Type B pancreatic cell (in vitro differentiated cells): ENCODE results near the gene ST8SIA1. TPM values are rescaled to one million over a fixed set of nuclear protein-coding genes. Genes with fewer than 3 reads are reported as not detected.

Experiments used
- DNase-seq: peaks from one replicate; pipeline ENCODE4 v3.0.0; 2021; ENCODE audit warnings: mixed read lengths; ENCODE audit not compliant: unreplicated experiment; ENCODE audit errors: extremely low spot score
- H3K27ac Mint-ChIP-seq: 2 replicates; pipeline ENCODE4 v1.8.0; 2021; ENCODE audit warnings: mild to moderate bottlenecking, mixed read lengths
- H3K27me3 Mint-ChIP-seq: 2 replicates; pipeline ENCODE4 v1.8.0; 2021; ENCODE audit warnings: mixed read lengths
- H3K36me3 Mint-ChIP-seq: 2 replicates; pipeline ENCODE4 v1.8.0; 2021; ENCODE audit warnings: mixed read lengths
- H3K4me1 Mint-ChIP-seq: one replicate; pipeline ENCODE4 v1.8.0; 2021; ENCODE audit warnings: mixed read lengths; ENCODE audit not compliant: unreplicated experiment
- H3K4me3 Mint-ChIP-seq: 2 replicates; pipeline ENCODE4 v1.8.0; 2021; ENCODE audit warnings: mild to moderate bottlenecking, mixed read lengths
- H3K9me3 Mint-ChIP-seq: 2 replicates; pipeline ENCODE4 v1.8.0; 2021; ENCODE audit warnings: mixed read lengths
- total RNA-seq: library from RNA; stranded (reverse); gene quantifications from 2 replicates; pipeline ENCODE4 v1.2.1, GENCODE V29; 2021; ENCODE audit warnings: low replicate concordance
- TF ChIP-seq, protein P1 (sequence below): fragments of 200-600 bp; sonication (generic); conservative IDR thresholded peaks from 2 replicates; pipeline ENCODE4 v1.5.0; 2021; ENCODE audit warnings: antibody characterized with exemption, mild to moderate bottlenecking

Gene ST8SIA1
- total RNA-seq, 1 donor from 2014 or later, result 6.3 TPM

- TF ChIP-seq, protein P1, sequence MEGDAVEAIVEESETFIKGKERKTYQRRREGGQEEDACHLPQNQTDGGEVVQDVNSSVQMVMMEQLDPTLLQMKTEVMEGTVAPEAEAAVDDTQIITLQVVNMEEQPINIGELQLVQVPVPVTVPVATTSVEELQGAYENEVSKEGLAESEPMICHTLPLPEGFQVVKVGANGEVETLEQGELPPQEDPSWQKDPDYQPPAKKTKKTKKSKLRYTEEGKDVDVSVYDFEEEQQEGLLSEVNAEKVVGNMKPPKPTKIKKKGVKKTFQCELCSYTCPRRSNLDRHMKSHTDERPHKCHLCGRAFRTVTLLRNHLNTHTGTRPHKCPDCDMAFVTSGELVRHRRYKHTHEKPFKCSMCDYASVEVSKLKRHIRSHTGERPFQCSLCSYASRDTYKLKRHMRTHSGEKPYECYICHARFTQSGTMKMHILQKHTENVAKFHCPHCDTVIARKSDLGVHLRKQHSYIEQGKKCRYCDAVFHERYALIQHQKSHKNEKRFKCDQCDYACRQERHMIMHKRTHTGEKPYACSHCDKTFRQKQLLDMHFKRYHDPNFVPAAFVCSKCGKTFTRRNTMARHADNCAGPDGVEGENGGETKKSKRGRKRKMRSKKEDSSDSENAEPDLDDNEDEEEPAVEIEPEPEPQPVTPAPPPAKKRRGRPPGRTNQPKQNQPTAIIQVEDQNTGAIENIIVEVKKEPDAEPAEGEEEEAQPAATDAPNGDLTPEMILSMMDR, result no peak
- H3K4me3 Mint-ChIP-seq, result no peak overlapping the region
- no peaks in the 10 kb centered on the region for H3K9me3 Mint-ChIP-seq
- no peak overlapping the region for H3K27ac Mint-ChIP-seq
- DNase-seq, result no peak
- peaks cover 77% of the 10 kb centered on the region for H3K27me3 Mint-ChIP-seq
- peaks cover 11% of the 10 kb centered on the region for H3K4me1 Mint-ChIP-seq
- no peaks in the 10 kb centered on the region for H3K36me3 Mint-ChIP-seq
Measured at GRCh38 chr12:22329621-22330020, 4.9 kb downstream of the ST8SIA1 start.

DNA sequence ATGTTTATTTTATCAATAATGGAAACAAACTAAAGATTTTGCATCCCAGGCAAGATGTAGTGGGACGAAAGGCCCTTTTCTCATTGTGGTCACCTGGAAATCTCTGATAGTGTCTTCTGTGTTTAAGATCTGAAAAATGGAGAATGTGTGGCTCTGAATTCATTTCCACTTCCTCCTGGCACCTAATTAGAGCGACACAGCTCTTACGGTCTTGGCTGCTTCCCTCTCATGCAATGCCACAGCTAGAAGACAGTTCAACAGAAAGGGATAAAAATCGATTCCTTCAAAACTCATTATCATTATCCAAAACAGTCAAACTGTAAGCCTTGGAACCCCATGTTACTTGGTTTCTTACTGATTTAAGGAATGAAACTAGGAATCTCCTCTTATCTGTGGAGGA lies 9.3 kb downstream of the ST8SIA1 start:
- DNase-seq, result no peak
- H3K4me1 Mint-ChIP-seq, result peaks cover 4% of the 10 kb centered on the region
- H3K9me3 Mint-ChIP-seq, result no peaks in the 10 kb centered on the region
- TF ChIP-seq, protein P1, result no peak
- H3K27me3 Mint-ChIP-seq, result peaks cover 34% of the 10 kb centered on the region
- no peak overlapping the region for H3K4me3 Mint-ChIP-seq
- H3K36me3 Mint-ChIP-seq, result peaks cover 5% of the 10 kb centered on the region
- H3K27ac Mint-ChIP-seq, result no peak overlapping the region

DNA sequence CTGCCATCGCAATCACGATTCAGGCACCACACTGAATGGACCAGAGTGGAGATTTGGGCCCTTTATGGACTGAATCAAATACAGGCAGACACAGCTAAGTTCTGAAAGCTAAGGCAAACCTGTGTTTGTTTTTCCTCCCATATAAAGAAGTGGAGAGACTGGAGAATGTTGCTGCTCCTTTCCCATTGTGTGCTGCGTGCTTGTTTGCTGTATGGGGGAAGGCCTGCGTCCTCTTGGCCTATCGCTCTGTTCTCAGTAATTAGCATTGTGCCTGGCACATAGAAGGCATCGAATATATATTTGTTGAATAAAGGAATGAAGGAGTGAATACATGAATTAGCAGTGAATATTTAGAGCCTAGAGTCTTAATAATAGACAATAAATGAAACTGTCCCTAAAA lies 12.4 kb downstream of the ST8SIA1 start:
- H3K27ac Mint-ChIP-seq, result no peak overlapping the region
- DNase-seq, result no peak
- no peak overlapping the region for H3K4me3 Mint-ChIP-seq
- TF ChIP-seq, protein P1, result no peak
- peaks cover 5% of the 10 kb centered on the region for H3K36me3 Mint-ChIP-seq
- H3K4me1 Mint-ChIP-seq, result no peaks in the 10 kb centered on the region
- no peaks in the 10 kb centered on the region for H3K9me3 Mint-ChIP-seq
- H3K27me3 Mint-ChIP-seq, result peaks cover 6% of the 10 kb centered on the region

DNA sequence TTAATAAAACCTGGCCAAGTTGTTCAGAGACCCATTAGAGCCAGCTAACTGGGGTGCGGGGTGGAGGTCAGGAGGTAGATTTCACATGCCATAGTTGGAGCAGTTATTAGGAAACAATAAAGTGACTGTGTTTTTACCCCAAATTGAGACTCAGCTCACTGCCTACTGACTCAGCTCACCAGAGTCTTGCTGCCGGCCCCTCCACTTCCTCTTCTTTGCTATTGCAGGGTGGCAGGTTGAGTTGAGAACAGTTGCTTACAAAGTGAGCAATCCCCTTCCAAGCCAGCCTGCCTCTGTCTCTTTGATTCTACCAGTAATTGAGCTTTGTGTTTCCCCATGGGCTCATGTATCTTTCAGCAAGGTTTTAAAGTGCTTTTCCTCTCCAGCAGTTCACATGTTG lies 12.9 kb downstream of the ST8SIA1 start:
- no peak for DNase-seq
- Mint-ChIP-seq H3K4me1 (no peaks in the 10 kb centered on the region), H3K27me3 (peaks cover 2% of the 10 kb centered on the region), H3K9me3 (no peaks in the 10 kb centered on the region), H3K4me3 (no peak overlapping the region), H3K36me3 (peaks cover 5% of the 10 kb centered on the region), H3K27ac (no peak overlapping the region)
- TF ChIP-seq, protein P1, result no peak

GRCh38 chr12:22321018-22321605 lies 13.4 kb downstream of the ST8SIA1 start:
- DNase-seq, result no peak
- Mint-ChIP-seq H3K4me1 (no peaks in the 10 kb centered on the region), H3K27ac (no peak overlapping the region), H3K9me3 (no peaks in the 10 kb centered on the region), H3K4me3 (no peak overlapping the region), H3K27me3 (no peaks in the 10 kb centered on the region), H3K36me3 (peaks cover 5% of the 10 kb centered on the region)
- TF ChIP-seq, protein P1, result no peak
